WERI-Rb-1 (cell line): ENCODE data around the gene TSHZ3.
A peak's percentile ranks its signal among the peaks of the same experiment; 100 is the strongest.

Experiments used
- DNase-seq: peaks from one replicate; pipeline ENCODE4 v3.0.0-alpha.2; 2020
- H3K27ac ChIP-seq: fragments of 250-450 bp; sonication (Bioruptor Pico); 2 replicates; pipeline ENCODE4 v1.5.1; 2020; ENCODE audit warnings: mild to moderate bottlenecking, moderate library complexity
- H3K27me3 ChIP-seq: fragments of 250-450 bp; sonication (Bioruptor Pico); 2 replicates; pipeline ENCODE4 v1.5.1; 2021; ENCODE audit warnings: mild to moderate bottlenecking, low read depth, moderate library complexity; ENCODE audit not compliant: insufficient read depth, severe bottlenecking
- H3K36me3 ChIP-seq: fragments of 250-450 bp; sonication (Bioruptor Pico); 2 replicates; pipeline ENCODE4 v1.5.1; 2020; ENCODE audit warnings: mild to moderate bottlenecking, moderate library complexity
- H3K4me3 ChIP-seq: 2 replicates; pipeline ENCODE4 v1.5.1; 2011; ENCODE audit warnings: low read depth, mild to moderate bottlenecking, control low read depth, low read length
- H3K9me3 ChIP-seq: fragments of 250-450 bp; sonication (Bioruptor Pico); 2 replicates; pipeline ENCODE4 v1.5.1; 2021; ENCODE audit warnings: mild to moderate bottlenecking, moderate library complexity; ENCODE audit not compliant: severe bottlenecking
- TF ChIP-seq, protein P1 (sequence below): IDR thresholded peaks from 2 replicates; pipeline ENCODE4 v1.5.1; 2011; ENCODE audit warnings: low read depth, mild to moderate bottlenecking, control low read depth, inconsistent platforms, low read length

Gene TSHZ3

DNA sequence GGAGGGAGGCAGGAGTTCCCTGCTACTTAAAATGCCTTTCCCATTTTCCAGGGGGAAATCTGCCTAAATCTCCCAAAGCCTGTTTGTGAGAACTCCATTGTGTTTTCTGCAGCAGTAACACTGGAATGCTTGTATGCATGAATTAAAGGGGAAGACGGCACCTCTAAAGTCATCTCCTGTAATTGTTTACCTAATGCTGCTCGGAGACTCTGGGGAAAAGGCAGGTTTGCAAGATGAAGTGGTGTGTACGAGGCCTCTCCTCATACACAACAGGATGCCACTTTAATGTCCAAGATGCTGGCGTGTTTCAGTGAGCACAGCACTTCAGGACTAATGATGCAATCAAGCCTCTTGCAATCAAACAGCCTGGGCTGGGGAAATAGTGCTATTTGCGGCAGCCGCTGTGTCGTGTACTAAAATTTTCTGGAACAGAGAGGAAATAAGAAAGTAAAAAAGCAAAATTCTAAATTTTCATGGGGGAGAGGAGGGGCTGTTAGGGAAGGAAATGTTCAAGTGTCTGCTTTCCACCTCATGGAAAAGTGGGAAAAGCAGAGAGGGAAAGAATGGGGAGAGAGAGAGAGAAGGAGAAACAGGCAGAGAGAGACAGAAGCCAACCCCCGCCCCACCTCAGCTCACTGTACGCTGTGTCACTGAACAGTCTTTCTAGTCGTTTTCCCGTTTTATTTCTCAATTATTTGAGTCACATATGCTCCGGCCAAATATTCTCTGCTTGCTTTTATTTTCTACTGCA is 32.9 kb downstream of the TSHZ3 start:
- Histone ChIP-seq H3K27ac (no peak overlapping the region), H3K36me3 (no peaks in the 10 kb centered on the region), H3K4me3 (no peak overlapping the region), H3K9me3 (no peaks in the 10 kb centered on the region), H3K27me3 (no peaks in the 10 kb centered on the region)
- DNase-seq = no peak
- TF ChIP-seq, protein P1, sequence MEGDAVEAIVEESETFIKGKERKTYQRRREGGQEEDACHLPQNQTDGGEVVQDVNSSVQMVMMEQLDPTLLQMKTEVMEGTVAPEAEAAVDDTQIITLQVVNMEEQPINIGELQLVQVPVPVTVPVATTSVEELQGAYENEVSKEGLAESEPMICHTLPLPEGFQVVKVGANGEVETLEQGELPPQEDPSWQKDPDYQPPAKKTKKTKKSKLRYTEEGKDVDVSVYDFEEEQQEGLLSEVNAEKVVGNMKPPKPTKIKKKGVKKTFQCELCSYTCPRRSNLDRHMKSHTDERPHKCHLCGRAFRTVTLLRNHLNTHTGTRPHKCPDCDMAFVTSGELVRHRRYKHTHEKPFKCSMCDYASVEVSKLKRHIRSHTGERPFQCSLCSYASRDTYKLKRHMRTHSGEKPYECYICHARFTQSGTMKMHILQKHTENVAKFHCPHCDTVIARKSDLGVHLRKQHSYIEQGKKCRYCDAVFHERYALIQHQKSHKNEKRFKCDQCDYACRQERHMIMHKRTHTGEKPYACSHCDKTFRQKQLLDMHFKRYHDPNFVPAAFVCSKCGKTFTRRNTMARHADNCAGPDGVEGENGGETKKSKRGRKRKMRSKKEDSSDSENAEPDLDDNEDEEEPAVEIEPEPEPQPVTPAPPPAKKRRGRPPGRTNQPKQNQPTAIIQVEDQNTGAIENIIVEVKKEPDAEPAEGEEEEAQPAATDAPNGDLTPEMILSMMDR = no peak

DNA sequence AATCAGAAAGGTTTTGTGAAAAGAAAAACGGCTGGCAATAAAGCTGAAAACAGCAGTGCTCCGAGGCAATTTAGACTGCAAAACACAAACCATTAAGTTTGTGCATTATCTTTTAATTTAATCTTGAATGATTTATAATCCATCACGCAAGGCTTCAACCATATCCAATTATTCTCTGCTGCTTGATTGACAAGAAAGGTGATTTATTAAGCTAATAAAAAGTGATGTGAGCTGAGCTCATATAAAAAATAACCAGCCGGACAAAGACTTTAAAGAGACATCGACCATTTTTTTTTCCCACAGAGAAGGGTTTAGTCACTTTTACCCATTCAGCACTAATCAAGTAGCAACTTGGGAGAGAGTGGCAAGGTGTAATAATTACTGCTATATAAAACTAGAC is 33.6 kb downstream of the TSHZ3 start:
- Histone ChIP-seq H3K9me3 (no peaks in the 10 kb centered on the region), H3K27ac (no peak overlapping the region), H3K4me3 (no peak overlapping the region), H3K27me3 (no peaks in the 10 kb centered on the region), H3K36me3 (no peaks in the 10 kb centered on the region)
- TF ChIP-seq, protein P1 = no peak
- no peak for DNase-seq

DNA sequence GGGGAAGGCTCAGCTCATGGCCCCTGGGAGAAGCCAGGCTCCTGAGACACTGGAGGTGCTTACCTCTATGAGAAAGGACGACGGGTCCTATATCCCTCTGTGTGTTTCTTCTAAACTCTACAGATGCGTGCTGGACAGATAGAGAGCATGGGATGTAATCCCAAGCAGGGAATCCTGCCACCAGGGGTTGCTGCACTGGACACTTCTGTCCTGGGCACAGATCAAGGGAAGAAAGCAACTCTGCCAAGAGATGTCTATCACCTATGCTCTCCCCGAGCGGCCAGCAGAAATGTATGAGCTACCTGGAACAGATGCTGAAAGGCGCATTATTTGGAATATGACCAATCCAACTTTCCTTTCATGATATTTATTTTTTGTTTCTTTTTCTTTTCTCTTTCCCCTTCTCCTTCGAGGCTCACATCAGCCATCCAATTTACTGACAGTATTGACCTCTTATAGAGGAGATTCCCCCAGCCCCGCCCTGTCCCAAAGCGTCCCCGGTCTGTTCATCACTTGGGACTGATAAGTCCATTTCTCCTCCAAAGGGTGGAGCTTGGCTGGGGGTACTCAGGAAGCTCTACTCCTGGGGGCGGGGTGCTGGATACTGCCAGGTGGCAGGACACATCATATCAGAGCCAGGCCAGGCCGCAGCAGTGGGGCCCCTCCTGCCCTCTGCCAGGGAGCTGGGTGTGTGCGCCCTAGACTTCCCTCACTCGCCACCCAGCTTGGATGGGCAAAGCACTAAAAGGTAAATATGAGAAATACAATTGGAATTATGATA is 34.2 kb downstream of the TSHZ3 start:
- H3K36me3 ChIP-seq = no peaks in the 10 kb centered on the region
- H3K27me3 ChIP-seq = no peaks in the 10 kb centered on the region
- TF ChIP-seq, protein P1 = peak; percentile 46
- no peak overlapping the region for H3K4me3 ChIP-seq
- no peak overlapping the region for H3K27ac ChIP-seq
- no peaks in the 10 kb centered on the region for H3K9me3 ChIP-seq
- peak; percentile 15 for DNase-seq

DNA sequence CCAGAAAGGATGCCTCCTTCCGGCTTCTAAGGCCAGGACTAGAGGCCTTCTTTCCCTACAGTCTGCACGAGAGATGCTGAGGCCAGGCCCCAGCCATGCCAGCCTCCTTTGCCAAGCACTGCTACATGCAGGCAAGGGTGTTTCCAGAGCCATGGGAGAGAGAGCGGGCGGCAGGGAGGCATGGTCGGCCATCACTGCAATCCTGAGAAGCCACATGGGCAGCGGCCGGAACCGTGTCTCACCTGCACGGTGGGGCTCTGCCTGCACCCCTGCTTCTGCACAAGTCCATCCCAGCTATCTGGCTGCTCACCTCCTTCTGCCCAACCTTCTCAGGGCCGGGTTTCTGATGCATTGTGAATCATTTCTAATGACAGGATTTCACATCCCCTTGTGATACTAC is 35.1 kb downstream of the TSHZ3 start:
- Histone ChIP-seq H3K36me3 (no peaks in the 10 kb centered on the region), H3K9me3 (no peaks in the 10 kb centered on the region), H3K4me3 (no peak overlapping the region), H3K27me3 (no peaks in the 10 kb centered on the region), H3K27ac (no peak overlapping the region)
- TF ChIP-seq, protein P1 = no peak
- no peak for DNase-seq

DNA sequence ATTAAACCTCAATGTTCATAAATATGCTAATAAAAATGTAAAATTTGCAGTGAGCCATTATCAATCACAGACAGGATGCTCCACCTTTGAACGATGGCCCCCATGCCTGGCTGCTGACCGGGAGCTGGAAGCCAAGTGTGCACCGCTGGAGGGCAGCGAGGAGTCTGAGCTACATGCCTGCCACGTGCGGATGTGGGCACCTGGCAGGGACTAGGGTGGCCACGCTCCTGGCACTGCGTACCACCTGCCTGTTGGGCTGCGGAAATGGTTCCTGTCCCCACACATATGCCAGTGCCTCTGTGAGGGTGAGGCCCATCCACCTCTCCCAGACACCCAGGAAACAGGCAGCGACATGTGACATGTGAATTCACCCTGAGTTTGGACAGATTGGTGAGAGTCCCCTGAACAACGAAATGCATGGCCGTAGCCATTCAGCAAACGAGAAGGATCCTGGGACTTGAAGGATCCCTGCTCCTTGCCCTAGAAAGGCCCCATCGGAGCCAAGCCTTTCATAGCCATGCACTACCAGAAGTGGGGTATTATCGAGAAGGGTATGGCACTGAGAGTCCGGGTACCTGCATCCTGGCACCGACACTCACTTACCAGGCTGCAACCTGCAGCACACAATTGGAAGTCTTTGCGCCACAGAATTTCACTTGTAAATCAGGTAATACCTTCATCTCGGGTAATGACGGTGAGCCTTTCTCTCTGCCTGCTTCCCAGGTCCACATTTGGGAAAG is 35.8 kb downstream of the TSHZ3 start:
- Histone ChIP-seq H3K9me3 (no peaks in the 10 kb centered on the region), H3K4me3 (no peak overlapping the region), H3K27me3 (no peaks in the 10 kb centered on the region), H3K27ac (no peak overlapping the region), H3K36me3 (no peaks in the 10 kb centered on the region)
- DNase-seq = no peak
- TF ChIP-seq, protein P1 = no peak
